HCEC 1CT (cell line): Measurements from ENCODE around the gene CDH23.

Experiments used
- DNase-seq: peaks from one replicate; pipeline ENCODE4 v3.0.0-alpha.2; 2017

The CDH23 gene

DNA sequence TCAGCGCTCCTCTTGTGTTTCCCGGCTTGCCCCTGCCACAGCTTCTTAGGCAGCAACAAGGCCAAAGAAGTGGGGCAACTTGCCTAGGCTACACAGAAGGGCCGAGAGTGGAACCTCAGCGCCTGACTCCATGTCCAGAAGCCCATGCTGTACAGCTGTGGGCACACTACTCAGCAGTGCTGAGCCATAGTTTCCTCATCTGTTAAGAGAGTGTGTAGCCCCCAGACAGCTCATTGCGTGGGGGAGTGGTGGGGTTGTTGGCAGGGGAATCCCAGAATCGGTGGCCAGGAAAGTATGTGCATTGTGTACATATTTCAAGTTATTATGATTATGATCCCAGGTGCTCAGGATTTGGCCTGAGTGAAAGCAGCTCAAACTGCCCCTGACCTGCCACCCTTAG, 96.2 kb downstream of the CDH23 start:
- DNase-seq: no peak

- DNase-seq: no peak
Measured at GRCh38 chr10:71493741-71494140, 97.0 kb downstream of the CDH23 start.

DNA sequence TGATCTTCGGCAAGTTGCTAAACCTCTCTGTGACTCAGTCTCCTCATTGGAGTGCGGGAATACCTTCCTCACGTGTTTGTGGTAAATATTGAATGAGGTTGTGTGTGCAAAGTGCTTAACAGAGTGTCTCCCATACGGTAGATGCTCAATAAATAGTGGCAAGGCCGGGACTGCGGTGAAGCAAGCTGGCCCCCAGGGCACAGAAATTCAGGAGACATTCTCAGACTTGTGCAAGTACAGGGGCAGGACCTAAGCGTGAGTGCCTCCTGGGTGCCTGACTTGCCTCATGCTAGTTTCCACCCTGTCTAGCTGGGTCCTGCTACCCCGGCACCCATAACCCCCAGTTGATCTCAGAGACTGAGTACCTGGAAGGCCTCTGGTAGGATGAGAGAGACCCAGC, 97.8 kb downstream of the CDH23 start:
- DNase-seq: no peak

- DNase-seq: no peak
Measured at GRCh38 chr10:71494980-71495381, 98.3 kb downstream of the CDH23 start.

- no peak for DNase-seq
Measured at GRCh38 chr10:71496927-71497762, 100.4 kb downstream of the CDH23 start.

DNA sequence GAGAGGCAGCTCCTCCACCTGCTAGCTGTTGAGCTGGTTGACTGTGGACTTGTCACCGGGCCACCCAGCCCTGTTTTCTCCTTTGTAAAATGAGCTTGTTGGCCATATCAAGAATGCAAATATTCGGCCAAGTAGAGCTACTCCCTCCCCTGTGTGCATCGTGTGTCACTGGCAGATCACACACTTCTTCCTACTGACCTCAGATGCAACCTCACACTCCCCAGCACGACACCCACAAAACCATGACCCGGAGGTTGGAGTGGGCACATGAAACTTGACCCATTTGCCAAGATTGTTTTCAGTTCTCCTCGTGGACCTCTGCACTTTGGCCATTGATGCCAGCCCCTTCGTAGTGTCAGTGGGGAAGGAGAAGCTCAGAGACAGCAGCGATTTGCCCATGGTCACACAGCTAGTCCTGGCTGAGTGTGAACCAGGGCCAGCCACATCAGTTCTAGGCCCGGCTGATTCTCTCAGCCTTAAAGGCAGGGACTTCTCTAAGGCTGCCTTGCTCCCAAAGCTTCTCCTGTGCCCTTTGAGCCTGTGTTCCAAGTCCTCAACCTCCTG, 101.1 kb downstream of the CDH23 start:
- DNase-seq: no peak

GRCh38 chr10:71501402-71501801, 104.7 kb downstream of the CDH23 start:
- DNase-seq: no peak

- DNase-seq: no peak
Measured at GRCh38 chr10:71502190-71502589, 105.5 kb downstream of the CDH23 start.

DNA sequence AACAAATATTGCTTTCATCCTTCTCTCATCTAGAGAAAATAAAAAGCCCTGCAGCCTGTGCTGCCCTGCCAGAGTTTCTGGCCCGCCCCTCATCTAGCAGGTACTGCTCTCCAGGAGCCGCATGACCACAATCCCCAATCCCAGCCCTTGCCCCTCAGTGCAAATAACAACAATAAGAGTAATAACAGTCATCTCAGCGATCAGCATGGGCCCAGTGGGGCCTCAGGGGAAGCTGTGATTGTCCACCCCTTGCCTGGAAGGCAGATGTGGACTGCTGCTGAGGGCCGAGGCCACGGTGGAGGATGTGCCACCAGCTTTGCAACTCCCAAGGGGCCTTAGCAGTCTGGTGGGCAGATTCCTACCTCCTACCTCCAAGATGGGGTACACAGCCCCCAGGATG, 106.1 kb downstream of the CDH23 start:
- no peak for DNase-seq

GRCh38 chr10:71504168-71504567, 107.4 kb downstream of the CDH23 start:
- no peak for DNase-seq

DNA sequence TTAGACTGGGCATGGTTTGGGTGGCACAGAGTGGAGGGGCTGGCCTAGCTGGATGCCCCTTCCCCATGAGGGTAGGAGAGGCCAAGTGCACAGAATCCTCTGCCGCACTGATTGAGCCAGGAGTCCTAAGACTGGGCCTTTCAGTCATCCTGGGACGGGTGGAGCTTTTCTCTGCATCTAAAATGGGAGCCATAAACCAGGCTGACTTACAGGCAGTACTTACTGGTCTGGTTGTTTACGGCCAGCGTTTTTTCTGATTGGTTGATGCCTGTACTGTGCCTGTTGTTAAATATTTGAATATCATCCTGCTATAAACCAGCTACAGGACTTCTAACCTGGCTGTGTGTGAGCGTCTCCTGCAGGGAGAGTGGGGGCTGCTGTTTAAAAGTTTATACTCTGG, 107.8 kb downstream of the CDH23 start:
- DNase-seq: no peak

- DNase-seq: no peak
Measured at GRCh38 chr10:71505862-71506261, 109.1 kb downstream of the CDH23 start.

- DNase-seq: no peak
Measured at GRCh38 chr10:71509444-71509843, 112.7 kb downstream of the CDH23 start.

GRCh38 chr10:71511206-71511605, 114.5 kb downstream of the CDH23 start:
- DNase-seq: no peak

- no peak for DNase-seq
Measured at GRCh38 chr10:71512312-71512711, 115.6 kb downstream of the CDH23 start.

DNA sequence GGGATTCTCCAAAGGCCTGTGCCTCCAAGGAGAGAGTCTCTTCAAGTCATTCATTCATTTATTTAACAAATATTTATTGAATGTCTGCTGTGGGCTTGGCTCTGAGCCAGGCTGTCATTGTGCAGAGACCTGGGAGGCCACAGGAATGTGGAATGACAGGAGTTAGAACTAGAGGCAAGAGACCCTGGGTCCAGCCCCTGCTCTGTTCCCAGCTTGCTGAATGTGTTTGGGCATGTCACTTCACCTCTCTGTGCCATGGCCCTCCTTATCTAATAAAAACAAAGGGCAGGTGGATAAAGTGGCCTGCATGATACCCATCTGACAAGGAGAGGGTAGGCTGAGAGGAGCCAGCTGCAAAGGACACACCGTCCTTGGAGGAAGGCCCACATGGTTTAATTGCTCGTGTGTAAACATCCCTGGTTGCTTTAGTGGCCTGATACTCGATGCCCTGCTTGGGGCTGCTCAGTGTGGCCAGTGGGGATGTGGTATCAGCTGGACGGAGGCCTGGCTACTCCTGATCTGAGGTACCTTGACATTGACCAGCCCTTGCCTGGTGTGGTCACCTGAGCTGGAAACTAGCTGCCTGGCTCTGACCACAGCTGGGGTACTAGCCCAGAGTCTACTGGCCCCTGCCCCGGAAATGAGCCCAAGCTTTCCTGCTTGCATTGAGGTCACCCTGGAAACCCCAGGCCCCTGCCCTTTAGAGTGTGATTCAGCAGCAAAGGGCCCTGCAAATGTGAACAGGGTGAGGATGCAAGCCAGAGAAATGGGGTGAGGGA, 116.2 kb downstream of the CDH23 start:
- DNase-seq: no peak

DNA sequence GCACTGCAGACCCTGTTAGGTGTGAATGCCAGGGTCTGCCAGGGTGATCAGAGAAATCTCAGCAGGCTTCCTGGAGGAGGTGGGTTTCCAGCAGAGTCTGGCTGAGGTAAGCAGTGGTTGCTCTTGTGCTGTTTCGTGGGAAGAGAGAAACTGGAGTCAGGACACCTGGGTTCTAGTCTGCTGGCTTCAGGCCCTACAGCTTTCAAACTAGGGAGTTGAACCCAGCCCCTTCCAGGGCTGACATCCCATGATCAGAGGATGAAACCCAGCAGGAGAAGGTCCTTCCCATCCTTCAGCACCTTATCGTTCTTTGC, 116.8 kb downstream of the CDH23 start:
- DNase-seq: no peak

- no peak for DNase-seq
Measured at GRCh38 chr10:71513936-71514335, 117.2 kb downstream of the CDH23 start.

DNA sequence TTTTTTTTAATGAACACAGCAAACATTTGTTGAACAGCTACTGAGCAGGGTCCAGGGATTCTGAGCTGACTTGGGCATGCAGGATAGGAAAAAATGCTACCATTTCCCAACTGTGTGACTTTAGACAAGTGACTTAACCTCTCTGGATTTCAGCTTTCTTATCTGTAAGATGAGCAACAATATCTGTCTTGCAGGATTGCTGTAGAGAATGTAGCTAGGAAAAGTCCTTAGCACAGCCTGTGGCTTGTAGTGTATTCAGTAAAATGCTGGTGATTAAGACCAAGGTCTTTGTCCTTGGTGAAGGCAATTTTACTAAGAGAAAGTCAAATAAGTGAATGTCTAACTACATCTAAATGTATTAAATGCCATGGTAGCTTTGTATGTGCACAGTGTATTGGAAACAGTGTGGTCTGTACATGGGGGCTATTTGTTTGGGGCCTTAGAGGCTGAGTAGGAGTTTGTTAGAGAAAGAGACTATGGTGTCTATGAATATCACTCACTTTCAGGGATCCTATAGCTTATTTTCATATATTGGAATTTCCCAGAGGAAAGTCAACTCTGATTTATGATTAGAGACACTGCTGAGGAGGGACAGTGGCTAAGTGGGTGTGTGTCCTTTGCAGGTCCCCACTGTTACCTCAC, 118.9 kb downstream of the CDH23 start:
- no peak for DNase-seq

DNA sequence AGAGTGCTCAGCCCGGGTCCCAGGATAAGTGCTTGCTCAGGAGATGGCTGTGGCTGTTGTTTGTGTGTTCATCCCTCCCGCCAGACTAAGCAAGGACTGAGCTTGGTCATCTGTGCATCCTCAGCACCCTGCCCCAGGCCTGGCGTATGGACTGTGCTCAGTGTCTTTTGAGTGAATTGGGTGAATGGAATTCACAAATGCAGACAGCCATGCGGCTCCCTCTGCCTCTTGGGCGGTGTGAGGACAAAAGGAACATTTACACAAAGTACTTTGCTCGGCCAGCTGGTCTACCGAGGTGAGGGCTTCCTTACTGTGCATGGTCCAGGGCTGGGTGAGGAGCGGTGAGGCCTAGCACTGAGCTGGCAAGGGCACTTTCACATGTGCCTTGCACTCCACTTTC, 120.2 kb downstream of the CDH23 start:
- no peak for DNase-seq

DNA sequence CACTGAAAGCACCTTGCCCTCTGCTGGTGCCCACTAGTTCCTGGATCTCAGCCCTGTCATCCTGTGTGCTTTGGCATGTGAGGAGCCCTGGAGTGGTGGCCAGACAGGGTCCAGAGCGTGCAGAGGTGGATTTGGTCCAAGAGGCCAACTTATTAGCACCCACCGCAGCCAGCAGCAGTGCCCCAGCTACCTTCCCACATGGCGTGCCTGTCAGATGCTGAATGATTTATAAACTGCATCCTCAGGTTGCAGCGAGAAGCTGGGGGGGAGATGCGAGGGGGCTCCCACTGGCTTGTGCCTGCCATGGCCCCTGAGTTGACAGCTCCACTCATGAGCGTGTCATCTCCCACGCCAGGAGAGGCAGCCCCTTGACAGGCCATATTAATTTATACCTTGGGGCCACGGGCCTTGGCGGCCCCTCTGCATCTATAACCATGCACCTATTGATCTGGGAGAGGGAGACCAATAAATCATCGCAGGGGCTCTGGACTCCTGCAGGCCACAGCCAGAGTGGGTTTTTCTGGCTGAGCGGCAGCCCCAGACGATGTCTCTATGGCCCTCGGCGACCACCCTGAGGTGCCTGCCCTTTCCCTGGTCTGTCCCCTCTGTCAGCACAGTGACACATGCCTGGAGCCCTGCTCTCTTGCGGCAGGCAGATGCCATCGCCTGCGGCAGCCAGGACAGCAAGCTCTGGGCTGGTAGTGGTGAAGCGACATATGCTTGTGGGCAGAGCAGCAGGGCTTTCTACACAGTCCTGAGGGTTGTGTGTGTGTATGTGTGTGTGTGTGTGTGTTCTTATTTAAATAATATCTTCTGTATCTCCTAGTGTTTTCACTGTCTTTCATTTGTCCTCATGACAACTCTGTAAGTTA, 120.8 kb downstream of the CDH23 start:
- no peak for DNase-seq

- no peak for DNase-seq
Measured at GRCh38 chr10:71520042-71520441, 123.3 kb downstream of the CDH23 start.
